ENCODE measurements around the gene C19orf18.

The C19orf18 gene

DNA sequence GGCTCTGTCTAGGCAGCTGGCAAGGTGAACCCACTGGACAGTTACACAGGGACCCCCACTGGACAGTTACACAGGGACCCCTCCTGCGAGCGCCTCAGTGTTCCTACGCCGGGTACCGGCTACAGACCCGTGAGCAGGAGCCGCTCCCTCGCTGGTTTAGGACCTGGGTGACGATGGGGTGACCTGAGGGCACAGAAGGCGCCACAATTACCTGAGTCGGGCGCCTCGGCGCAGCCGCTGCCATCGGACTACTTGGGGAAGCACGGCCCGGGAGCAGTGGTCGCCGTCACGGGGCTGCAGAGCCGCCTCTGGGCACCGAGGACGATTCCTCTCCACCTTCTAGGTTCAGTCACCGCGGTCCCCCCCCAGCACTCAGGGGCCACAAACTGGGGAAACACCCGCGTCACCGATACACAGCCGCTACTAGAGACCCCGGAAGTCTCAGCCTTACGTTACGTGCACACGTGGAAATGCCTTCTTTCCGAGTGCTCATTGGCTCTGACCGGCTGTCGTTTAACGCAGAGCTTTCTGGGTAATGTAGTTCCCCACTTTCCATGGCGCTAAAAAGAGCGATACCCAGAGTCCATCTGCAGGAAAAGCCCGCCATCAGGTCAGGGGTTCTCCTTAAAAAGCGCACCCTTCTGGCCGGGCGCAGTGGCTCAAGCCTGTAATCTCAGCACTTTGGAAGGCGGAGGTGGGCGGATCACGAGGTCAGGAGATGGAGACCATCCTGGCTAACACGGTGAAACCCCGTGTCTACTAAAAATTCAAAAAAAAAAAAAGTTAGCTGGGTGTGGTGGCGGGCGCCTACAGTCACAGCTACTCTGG is 58.0 kb downstream of the C19orf18 start, which contains the start of gene ZNF417:
TSS of gene ZNF417 (minus strand) at position 425 of the 828 bp plus-strand sequence. CDS start at position 244, 181 bp downstream.
- peak within 1 kb of the TSS; percentile 56 for H3K27ac ChIP-seq
- TF ChIP-seq, protein P1, sequence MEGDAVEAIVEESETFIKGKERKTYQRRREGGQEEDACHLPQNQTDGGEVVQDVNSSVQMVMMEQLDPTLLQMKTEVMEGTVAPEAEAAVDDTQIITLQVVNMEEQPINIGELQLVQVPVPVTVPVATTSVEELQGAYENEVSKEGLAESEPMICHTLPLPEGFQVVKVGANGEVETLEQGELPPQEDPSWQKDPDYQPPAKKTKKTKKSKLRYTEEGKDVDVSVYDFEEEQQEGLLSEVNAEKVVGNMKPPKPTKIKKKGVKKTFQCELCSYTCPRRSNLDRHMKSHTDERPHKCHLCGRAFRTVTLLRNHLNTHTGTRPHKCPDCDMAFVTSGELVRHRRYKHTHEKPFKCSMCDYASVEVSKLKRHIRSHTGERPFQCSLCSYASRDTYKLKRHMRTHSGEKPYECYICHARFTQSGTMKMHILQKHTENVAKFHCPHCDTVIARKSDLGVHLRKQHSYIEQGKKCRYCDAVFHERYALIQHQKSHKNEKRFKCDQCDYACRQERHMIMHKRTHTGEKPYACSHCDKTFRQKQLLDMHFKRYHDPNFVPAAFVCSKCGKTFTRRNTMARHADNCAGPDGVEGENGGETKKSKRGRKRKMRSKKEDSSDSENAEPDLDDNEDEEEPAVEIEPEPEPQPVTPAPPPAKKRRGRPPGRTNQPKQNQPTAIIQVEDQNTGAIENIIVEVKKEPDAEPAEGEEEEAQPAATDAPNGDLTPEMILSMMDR (IDR thresholded peaks at IDR 0.05), result peak; percentile 32; the same call in 1 of the 2 replicates

DNA sequence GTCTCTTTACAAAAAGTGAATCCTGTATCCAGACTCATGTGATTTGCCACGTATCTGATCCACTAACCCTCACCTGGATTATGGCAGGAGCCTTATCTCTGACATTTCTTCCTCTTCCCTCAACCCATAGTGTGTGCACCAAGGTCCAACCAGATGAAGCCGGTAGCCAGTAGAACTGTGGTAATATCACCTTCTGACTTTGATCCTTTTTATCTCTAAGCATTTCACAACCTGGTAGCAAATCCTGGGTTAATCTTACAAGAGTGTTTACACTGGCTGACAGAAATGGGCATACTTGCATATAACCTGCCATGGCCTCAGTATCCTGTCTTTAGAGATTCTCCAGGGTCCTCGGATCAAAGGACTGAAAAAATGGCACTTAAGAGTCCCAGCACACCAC is 59.8 kb downstream of the C19orf18 start:
- no peak overlapping the region for H3K27ac ChIP-seq
- TF ChIP-seq, protein P1 (IDR thresholded peaks at IDR 0.05), result no peak
- TF ChIP-seq ZFX (IDR thresholded peaks at IDR 0.05; ENCODE audit: borderline replicate concordance), result no peak
